SHP77 (cell line): ENCODE data around the gene PRR27.

Experiments used
- DNase-seq, 2 experiments: peaks; one replicate each; lab custom pipeline; 2025; lab: John Stamatoyannopoulos, UW

The PRR27 gene

GRCh38 chr4:70153937-70154336 lies at the start of gene PRR27:
Gene PRR27 (plus strand): TSS chr4:70154237. CDS start chr4:70154376, 139 bp downstream.
- no peak for DNase-seq

DNA sequence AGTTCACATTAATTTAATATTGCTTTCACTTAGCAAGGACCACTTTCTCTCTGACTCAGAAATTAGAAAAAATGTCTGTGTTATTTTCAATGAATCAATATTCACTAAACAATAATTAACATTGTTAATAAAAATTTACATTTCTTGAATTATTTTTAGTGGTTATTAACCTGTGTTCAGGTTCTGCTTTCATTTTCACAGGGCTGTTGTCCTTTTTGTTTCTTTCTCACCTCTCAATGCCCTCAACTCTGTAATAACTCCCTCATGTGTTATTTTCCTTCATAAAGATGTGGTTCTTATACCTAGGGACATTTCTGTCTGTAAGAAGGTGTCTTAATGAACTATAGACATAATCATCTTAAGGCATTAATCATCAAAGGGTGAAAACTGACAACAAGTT lies 43.1 kb upstream of the PRR27 start:
- no peak for DNase-seq

- no peak for DNase-seq
Measured at GRCh38 chr4:70113656-70114055, 40.4 kb upstream of the PRR27 start.

DNA sequence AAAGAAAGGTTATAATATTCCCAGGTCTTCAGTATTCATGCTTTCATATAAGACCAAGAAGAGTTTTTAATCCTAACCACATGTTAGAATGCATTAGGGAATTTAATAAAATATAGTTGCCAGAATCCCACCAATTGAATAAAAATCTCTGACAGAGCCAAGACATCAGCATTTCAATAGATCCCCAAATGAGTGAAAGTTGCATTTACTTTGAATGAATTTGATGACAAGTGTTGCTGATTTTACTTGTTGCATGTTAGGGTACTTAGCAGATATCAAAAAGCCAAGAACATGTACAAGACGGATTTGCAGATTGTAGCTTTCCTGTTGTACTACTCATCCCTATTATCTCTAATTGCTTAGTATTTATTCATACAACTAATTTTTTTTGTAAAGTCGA lies 39.9 kb upstream of the PRR27 start:
- no peak for DNase-seq

- no peak for DNase-seq
Measured at GRCh38 chr4:70120323-70120722, 33.7 kb upstream of the PRR27 start.

DNA sequence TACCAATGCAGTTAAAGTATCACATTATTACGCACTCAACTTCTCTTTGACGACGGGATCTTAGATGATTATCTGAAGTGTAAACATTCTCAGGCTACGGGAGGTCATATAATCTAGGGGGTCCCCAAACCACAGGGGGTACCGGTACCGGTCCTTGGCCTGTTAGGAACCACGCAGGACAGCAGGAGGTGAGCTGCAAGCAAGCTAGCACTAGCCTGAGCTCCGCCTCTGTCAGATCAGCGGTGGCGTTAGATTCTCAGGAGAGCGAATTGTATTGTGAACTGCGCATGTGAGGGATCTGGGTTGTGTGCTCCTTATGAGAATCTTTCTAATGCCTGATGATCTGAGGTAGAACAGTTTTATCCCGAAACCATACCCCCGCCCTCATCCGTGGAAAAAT lies 20.6 kb upstream of the PRR27 start:
- no peak for DNase-seq

GRCh38 chr4:70138751-70139150 lies 15.3 kb upstream of the PRR27 start:
- no peak for DNase-seq

DNA sequence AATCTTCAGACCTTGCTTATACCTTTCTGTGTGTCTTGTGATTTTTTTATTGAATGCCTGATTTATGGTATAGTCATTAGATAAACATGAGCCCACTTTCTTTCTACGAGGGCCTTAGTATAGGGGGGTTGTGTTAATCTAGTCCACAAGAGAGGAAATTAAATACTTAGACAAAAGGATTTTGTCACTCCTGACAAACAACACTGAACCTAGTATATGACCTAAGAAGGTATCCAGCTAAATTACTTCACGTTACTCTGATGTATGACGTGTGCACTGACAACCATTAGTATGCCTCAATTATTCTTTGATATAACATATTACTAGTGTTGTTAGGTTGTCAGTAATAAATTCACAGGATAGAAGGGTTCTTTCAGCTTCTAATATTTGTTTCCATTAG lies 2.8 kb upstream of the PRR27 start:
- no peak for DNase-seq

- DNase-seq = no peak
Measured at GRCh38 chr4:70152088-70152487, 1.9 kb upstream of the PRR27 start.

GRCh38 chr4:70158576-70158975 lies 4.5 kb downstream of the PRR27 start:
- no peak for DNase-seq

- DNase-seq = no peak
Measured at GRCh38 chr4:70177090-70177489, 23.1 kb downstream of the PRR27 start.

DNA sequence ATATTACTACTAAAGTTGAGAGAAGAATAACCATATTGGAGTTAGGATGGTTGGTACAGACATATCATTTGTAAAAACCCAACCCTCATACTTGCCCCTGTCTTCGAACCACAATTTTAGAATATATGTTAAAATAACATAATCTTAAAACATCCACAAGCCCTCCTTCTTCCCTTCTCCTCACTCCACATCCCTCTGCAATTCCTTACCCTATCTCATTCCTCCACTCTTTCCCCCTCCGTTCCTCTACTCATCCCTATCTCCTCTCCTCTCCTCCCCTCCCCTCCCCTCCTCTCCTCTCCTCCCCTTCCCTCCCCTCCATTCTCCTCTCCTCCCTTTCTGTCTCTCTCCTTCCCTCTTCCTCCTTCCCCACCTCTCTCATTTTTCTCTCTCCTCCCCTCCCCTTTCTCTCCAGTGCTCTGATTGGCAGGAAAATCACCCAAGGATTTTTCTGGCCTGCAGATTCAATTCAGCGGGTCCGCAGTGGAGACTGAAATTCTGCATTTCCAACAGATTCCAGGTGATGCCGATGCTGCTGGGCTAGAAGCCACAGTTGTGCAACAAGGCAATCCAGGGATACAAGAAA lies 24.1 kb downstream of the PRR27 start:
- no peak for DNase-seq

DNA sequence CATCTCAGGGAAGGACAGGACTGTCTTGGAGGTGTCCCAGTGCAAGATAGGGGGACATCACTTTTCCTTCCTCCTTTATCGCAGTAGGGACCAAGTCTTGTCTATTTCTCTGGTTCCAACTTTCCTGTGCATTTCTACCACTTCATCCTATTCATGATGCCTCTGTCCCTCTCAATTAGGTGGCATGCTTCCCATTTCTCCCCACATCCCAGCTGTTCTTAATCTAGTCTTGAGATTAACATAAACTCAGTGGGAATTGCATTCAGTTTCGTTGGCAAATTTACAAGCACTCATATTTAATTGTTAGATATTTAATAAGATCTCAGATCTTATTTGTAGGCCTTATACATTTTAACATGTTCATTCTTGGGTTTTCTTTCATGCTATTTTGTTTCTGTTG lies 25.8 kb downstream of the PRR27 start:
- no peak for DNase-seq

DNA sequence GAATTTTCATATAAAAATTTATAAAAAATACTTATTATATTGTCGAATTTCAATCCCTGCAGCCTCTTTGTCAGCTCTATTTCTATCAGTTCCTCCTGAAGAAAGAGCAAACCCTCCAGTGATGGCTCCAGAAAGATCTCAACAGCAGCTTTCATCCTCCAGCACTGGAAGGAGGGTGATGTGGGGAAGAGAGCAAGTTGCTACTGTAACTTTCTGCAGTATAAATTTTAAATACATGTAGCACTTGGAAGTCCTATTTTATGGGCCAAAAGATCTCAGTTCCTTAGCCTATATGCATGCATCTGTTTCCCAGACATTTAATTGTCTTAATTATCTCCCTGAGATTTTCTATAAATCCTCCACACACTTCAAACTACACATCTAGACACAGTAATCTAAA lies 27.8 kb downstream of the PRR27 start:
- DNase-seq = no peak

- DNase-seq = no peak
Measured at GRCh38 chr4:70182517-70183167, 28.6 kb downstream of the PRR27 start.

DNA sequence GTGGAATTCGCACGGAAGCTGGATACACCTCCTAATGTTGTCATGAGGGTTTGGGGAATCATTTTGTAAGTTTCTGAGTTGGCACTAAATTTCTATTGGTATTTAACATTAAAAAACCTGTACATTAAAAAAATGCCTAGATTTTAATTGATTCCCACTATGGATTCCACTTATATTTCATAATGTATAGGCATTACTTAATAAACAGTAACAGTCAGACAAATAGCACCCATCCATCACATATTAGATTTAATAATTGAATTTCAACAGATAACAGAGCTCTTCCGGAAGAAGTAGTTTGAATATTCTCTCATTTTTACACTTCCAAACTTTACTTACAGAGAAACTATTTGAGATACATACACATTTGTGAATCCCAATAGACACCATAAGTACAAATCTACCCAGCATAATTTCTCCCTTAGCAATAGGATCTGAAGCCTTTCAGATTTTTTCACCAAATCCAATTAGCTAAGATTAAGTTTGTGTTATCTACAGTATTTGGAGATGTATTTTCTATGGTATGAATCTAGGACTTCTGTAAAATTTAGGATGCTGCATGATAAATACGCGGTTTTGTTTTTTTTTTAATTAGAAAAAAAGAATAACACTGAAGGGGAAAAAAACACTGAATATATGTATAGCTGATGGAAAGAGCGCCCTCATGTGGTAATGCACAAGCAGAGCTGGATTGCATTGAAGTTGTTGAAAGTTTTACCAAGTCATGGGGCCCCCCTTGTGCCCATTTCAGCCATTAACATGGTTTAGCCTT lies 29.3 kb downstream of the PRR27 start:
- peak; percentile 9 to 37 for DNase-seq

GRCh38 chr4:70183940-70184246 lies 29.9 kb downstream of the PRR27 start:
- no peak for DNase-seq

GRCh38 chr4:70187216-70187615 lies 33.2 kb downstream of the PRR27 start:
- no peak for DNase-seq

DNA sequence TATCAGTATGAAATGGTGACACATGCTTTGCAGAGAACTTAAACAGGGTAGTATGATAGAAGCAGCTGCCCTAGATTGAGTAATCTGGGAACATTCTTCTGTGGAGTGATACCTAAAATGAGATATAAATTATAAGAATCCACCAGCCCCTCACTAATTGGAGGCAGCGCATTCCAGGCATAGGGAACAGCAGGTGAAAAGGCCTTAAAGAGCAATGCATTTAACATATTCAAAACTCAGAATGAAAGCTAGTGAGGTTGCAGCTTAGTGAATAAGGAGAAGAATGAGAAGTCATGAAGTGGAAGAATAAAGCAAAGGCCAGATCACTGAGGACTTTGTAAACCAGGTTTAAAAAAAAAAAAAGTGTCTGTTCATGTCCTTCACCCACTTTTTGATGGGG lies 36.5 kb downstream of the PRR27 start:
- no peak for DNase-seq

GRCh38 chr4:70191647-70192046 lies 37.6 kb downstream of the PRR27 start:
- DNase-seq = no peak

DNA sequence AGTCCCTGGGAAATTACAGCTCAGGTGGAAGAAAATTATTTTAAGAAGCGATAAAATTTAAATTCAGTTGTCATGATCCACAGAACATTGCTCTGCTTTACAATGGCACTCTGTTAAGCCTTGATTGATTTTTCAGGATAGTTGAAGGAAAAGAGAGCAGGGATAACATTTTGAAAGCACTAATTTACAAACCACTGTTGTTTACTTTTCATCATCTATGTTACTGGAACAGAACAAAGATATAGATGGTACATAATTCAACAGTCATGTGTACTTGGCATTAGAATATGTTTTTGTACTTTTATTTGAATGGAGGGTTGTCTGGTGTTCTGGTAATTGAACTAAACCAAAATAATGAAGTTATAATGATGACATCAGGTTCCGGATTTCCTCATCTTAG lies 38.9 kb downstream of the PRR27 start:
- no peak for DNase-seq

GRCh38 chr4:70195425-70195824 lies 41.4 kb downstream of the PRR27 start, which contains the start of gene ODAM:
Gene ODAM (plus strand): TSS chr4:70195725. CDS start chr4:70196544, 819 bp downstream.
- DNase-seq = no peak

DNA sequence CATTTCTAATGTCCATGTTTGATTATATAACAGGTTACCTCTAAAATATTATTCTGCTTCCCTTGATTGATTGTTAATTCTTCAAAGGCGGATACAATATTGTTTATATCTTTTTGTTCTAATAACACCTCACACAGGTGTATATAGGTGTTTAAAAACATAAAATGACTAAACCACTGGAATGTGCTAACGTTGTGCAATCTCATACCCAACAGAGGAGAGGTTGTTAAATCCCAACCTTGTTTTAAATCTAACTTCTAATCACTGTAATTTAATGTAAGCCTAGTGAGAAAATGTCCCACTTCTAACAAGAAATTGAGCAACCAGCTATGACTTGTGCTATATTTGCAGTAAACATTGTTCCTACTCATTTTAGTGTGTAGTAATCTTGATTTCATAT lies 42.8 kb downstream of the PRR27 start:
- no peak for DNase-seq

- DNase-seq = no peak
Measured at GRCh38 chr4:70197842-70198241, 43.8 kb downstream of the PRR27 start.
